Astrocyte (in vitro differentiated cells and primary cell): ENCODE results near the gene FLVCR1. TPM values are rescaled to one million over a fixed set of nuclear protein-coding genes. Genes with fewer than 3 reads are reported as not detected.
A peak's percentile ranks its signal among the peaks of the same experiment; 100 is the strongest.
"Not testable (repeated sequence)": the region's sequence is repeated elsewhere in the genome, so short reads cannot be mapped to it uniquely, and the experiment has no call there.

Source experiments
- DNase-seq: peaks from one replicate; pipeline ENCODE4 v3.0.0-alpha.2; 2010; ENCODE audit warnings: low read depth
- FAIRE-seq: peaks from 2 replicates; lab custom pipeline; 2011; peaks lifted over from hg19 to GRCh38; lab: Jason Lieb, UNC
- H2AFZ ChIP-seq: 2 replicates; pipeline ENCODE4 v1.6.0; 2012; ENCODE audit warnings: low read depth, low read length, inconsistent platforms
- H3K27ac ChIP-seq: 2 replicates; pipeline ENCODE4 v1.5.1; 2011; ENCODE audit warnings: low read depth, low read length, inconsistent platforms
- H3K27me3 ChIP-seq: 2 replicates; pipeline ENCODE4 v1.6.0; 2011; ENCODE audit warnings: low read length, inconsistent platforms; ENCODE audit not compliant: insufficient read depth
- H3K36me3 ChIP-seq: 2 replicates; pipeline ENCODE4 v1.5.1; 2011; ENCODE audit warnings: low read length, inconsistent platforms; ENCODE audit not compliant: insufficient read depth
- H3K4me1 ChIP-seq: 2 replicates; pipeline ENCODE4 v1.5.1; 2011; ENCODE audit warnings: low read length, inconsistent platforms; ENCODE audit not compliant: insufficient read depth
- H3K4me2 ChIP-seq: 2 replicates; pipeline ENCODE4 v1.6.0; 2012; ENCODE audit warnings: low read length, inconsistent platforms
- H3K4me3 ChIP-seq: 2 replicates; pipeline ENCODE4 v1.5.1; 2011; ENCODE audit warnings: low read depth, mild to moderate bottlenecking, low read length, inconsistent platforms; ENCODE audit not compliant: insufficient read depth
- H3K79me2 ChIP-seq: 2 replicates; pipeline ENCODE4 v1.6.0; 2012; ENCODE audit warnings: mild to moderate bottlenecking, low read length, inconsistent platforms; ENCODE audit not compliant: insufficient read depth
- H3K9ac ChIP-seq: 2 replicates; pipeline ENCODE4 v1.6.0; 2012; ENCODE audit warnings: mild to moderate bottlenecking, low read length, inconsistent platforms
- H3K9me3 ChIP-seq: 2 replicates; pipeline ENCODE4 v1.5.1; 2012; ENCODE audit warnings: low read depth, mild to moderate bottlenecking, low read length, inconsistent platforms; ENCODE audit not compliant: insufficient read depth
- H4K20me1 ChIP-seq: 2 replicates; pipeline ENCODE4 v1.6.0; 2012; ENCODE audit warnings: low read length, inconsistent platforms; ENCODE audit not compliant: insufficient read depth
- H3K27ac Mint-ChIP-seq: one replicate; pipeline ENCODE4 v1.8.0; 2021; ENCODE audit warnings: mild to moderate bottlenecking, mixed read lengths; ENCODE audit not compliant: unreplicated experiment
- H3K27me3 Mint-ChIP-seq: one replicate; pipeline ENCODE4 v1.8.0; 2021; ENCODE audit warnings: low read depth, mixed read lengths; ENCODE audit not compliant: unreplicated experiment
- H3K36me3 Mint-ChIP-seq: one replicate; pipeline ENCODE4 v1.8.0; 2021; ENCODE audit warnings: low read depth, mixed read lengths; ENCODE audit not compliant: unreplicated experiment
- H3K4me1 Mint-ChIP-seq: one replicate; pipeline ENCODE4 v1.8.0; 2021; ENCODE audit warnings: low read depth, mixed read lengths; ENCODE audit not compliant: unreplicated experiment
- H3K4me3 Mint-ChIP-seq: one replicate; pipeline ENCODE4 v1.8.0; 2021; ENCODE audit warnings: mild to moderate bottlenecking, moderate library complexity, mixed read lengths; ENCODE audit not compliant: unreplicated experiment
- H3K9me3 Mint-ChIP-seq: one replicate; pipeline ENCODE4 v1.8.0; 2021; ENCODE audit warnings: mild to moderate bottlenecking, mixed read lengths; ENCODE audit not compliant: unreplicated experiment
- CTCF ChIP-seq: IDR thresholded peaks from 2 replicates; pipeline ENCODE4 v1.5.1; 2011; ENCODE audit warnings: low read depth, mild to moderate bottlenecking, inconsistent platforms, low read length, moderate library complexity; ENCODE audit not compliant: insufficient read depth
- EZH2 ChIP-seq: IDR thresholded peaks from 2 replicates; pipeline ENCODE4 v1.6.1; 2012; ENCODE audit warnings: mild to moderate bottlenecking, low read length, inconsistent platforms; ENCODE audit not compliant: insufficient read depth
- total RNA-seq: library from RNA; stranded (reverse); gene quantifications from 2 replicates; pipeline ENCODE4 v1.2.1, GENCODE V29; 2021

The FLVCR1 gene
- total RNA-seq, 1 donor from 2014 or later: 8.1 TPM

GRCh38 chr1:212908971-212909370, 50.9 kb downstream of the FLVCR1 start:
- Mint-ChIP-seq H3K36me3 (no peaks in the 10 kb centered on the region), H3K4me3 (no peak overlapping the region), H3K27me3 (peaks cover 14% of the 10 kb centered on the region), H3K4me1 (no peaks in the 10 kb centered on the region), H3K27ac (no peak overlapping the region), H3K9me3 (peaks cover 5% of the 10 kb centered on the region)
- no peak overlapping the region for H3K9ac ChIP-seq
- no peaks in the 10 kb centered on the region for H3K4me1 ChIP-seq
- H3K4me3 ChIP-seq: no peak overlapping the region
- DNase-seq: no peak
- FAIRE-seq: no peak
- no peaks in the 10 kb centered on the region for H3K27me3 ChIP-seq
- H2AFZ ChIP-seq: no peak overlapping the region
- no peaks in the 10 kb centered on the region for H3K9me3 ChIP-seq
- no peaks in the 10 kb centered on the region for H3K79me2 ChIP-seq
- H3K27ac ChIP-seq: no peak overlapping the region
- no peaks in the 10 kb centered on the region for H4K20me1 ChIP-seq
- TF ChIP-seq CTCF: no peak
- no peak for TF ChIP-seq EZH2
- no peak overlapping the region for H3K4me2 ChIP-seq
- H3K36me3 ChIP-seq: no peaks in the 10 kb centered on the region

GRCh38 chr1:212909652-212910063, 51.6 kb downstream of the FLVCR1 start:
- Histone ChIP-seq H3K27ac (no peak overlapping the region), H3K4me2 (no peak overlapping the region), H3K4me3 (no peak overlapping the region), H3K9me3 (no peaks in the 10 kb centered on the region), H3K27me3 (no peaks in the 10 kb centered on the region), H2AFZ (no peak overlapping the region), H3K36me3 (no peaks in the 10 kb centered on the region), H4K20me1 (no peaks in the 10 kb centered on the region), H3K79me2 (no peaks in the 10 kb centered on the region), H3K9ac (no peak overlapping the region), H3K4me1 (no peaks in the 10 kb centered on the region)
- TF ChIP-seq CTCF (no peak), EZH2 (no peak)
- Mint-ChIP-seq H3K27ac (no peak overlapping the region), H3K4me3 (no peak overlapping the region), H3K4me1 (peaks cover under 1% of the 10 kb centered on the region), H3K27me3 (peaks cover 18% of the 10 kb centered on the region), H3K36me3 (no peaks in the 10 kb centered on the region), H3K9me3 (peaks cover 5% of the 10 kb centered on the region)
- DNase-seq (no peak), FAIRE-seq (no peak)

GRCh38 chr1:212910213-212910612, 52.1 kb downstream of the FLVCR1 start:
- not testable (repeated sequence) for H3K4me3 Mint-ChIP-seq, H3K4me3 ChIP-seq, H3K4me2 ChIP-seq, FAIRE-seq, H4K20me1 ChIP-seq, H3K36me3 Mint-ChIP-seq, DNase-seq, H3K4me1 Mint-ChIP-seq, H3K36me3 ChIP-seq, H3K9ac ChIP-seq, H2AFZ ChIP-seq, H3K9me3 ChIP-seq, H3K27ac ChIP-seq, H3K27me3 ChIP-seq, H3K9me3 Mint-ChIP-seq, H3K79me2 ChIP-seq, H3K4me1 ChIP-seq
- H3K27ac Mint-ChIP-seq: peak overlapping the region; percentile 26
- peaks cover 23% of the 10 kb centered on the region for H3K27me3 Mint-ChIP-seq

- not testable (repeated sequence) for H3K27ac Mint-ChIP-seq, H3K4me1 ChIP-seq, DNase-seq, H3K4me3 ChIP-seq, H3K79me2 ChIP-seq, H3K9me3 Mint-ChIP-seq, H3K4me3 Mint-ChIP-seq, H4K20me1 ChIP-seq, H3K27ac ChIP-seq, H3K4me2 ChIP-seq, FAIRE-seq, H3K9ac ChIP-seq, H3K36me3 Mint-ChIP-seq, H3K36me3 ChIP-seq, H2AFZ ChIP-seq, H3K9me3 ChIP-seq, H3K27me3 ChIP-seq
- H3K27me3 Mint-ChIP-seq: peaks cover 25% of the 10 kb centered on the region
- H3K4me1 Mint-ChIP-seq: peaks cover 14% of the 10 kb centered on the region
Measured at GRCh38 chr1:212913638-212914037, 55.6 kb downstream of the FLVCR1 start.

GRCh38 chr1:212914110-212914509, 56.0 kb downstream of the FLVCR1 start:
- not testable (repeated sequence) for H3K79me2 ChIP-seq, H3K4me3 ChIP-seq, H3K27ac ChIP-seq, H3K9ac ChIP-seq, H3K4me2 ChIP-seq, FAIRE-seq, H3K27me3 ChIP-seq, H2AFZ ChIP-seq, H3K36me3 ChIP-seq, DNase-seq, H3K4me3 Mint-ChIP-seq, H3K9me3 Mint-ChIP-seq, H4K20me1 ChIP-seq, H3K9me3 ChIP-seq, H3K36me3 Mint-ChIP-seq, H3K4me1 ChIP-seq, H3K27ac Mint-ChIP-seq
- peaks cover 14% of the 10 kb centered on the region for H3K4me1 Mint-ChIP-seq
- peaks cover 25% of the 10 kb centered on the region for H3K27me3 Mint-ChIP-seq
